H9 (cell line): ENCODE data around the gene SPRN. TPM values are rescaled to one million over a fixed set of nuclear protein-coding genes. Genes with fewer than 3 reads are reported as not detected.

ENCODE experiments used
- DNase-seq: peaks from one replicate; pipeline ENCODE4 v3.0.0-alpha.2; 2017
- H2AFZ ChIP-seq: one replicate; pipeline ENCODE4 v1.6.1; 2013; ENCODE audit warnings: mild to moderate bottlenecking, low read length, control low read depth, moderate library complexity
- H2AK5ac ChIP-seq: 2 replicates; pipeline ENCODE4 v1.6.1; 2013; ENCODE audit warnings: low read length, control low read depth, mixed read lengths; ENCODE audit not compliant: insufficient read length
- H2BK120ac ChIP-seq: one replicate; pipeline ENCODE4 v1.6.1; 2013; ENCODE audit warnings: low read depth, mild to moderate bottlenecking, low read length, control low read depth, inconsistent platforms; ENCODE audit not compliant: poor library complexity, severe bottlenecking
- H2BK12ac ChIP-seq: 2 replicates; pipeline ENCODE4 v1.6.1; 2013; ENCODE audit warnings: low read length, control low read depth, mixed read lengths, low read depth; ENCODE audit not compliant: insufficient read length
- H2BK15ac ChIP-seq: 2 replicates; pipeline ENCODE4 v1.6.1; 2013; ENCODE audit warnings: low read depth, low read length, control low read depth
- H2BK20ac ChIP-seq: one replicate; pipeline ENCODE4 v1.6.1; 2013; ENCODE audit warnings: low read depth, mild to moderate bottlenecking, low read length, control low read depth, inconsistent platforms; ENCODE audit not compliant: poor library complexity, severe bottlenecking
- H2BK5ac ChIP-seq: 2 replicates; pipeline ENCODE4 v1.6.1; 2013; ENCODE audit warnings: low read length, control low read depth, mixed read lengths; ENCODE audit not compliant: insufficient read length
- H3K14ac ChIP-seq: 2 replicates; pipeline ENCODE4 v1.6.1; 2013; ENCODE audit warnings: low read length, control low read depth; ENCODE audit not compliant: insufficient read depth
- H3K18ac ChIP-seq: 2 replicates; pipeline ENCODE4 v1.6.1; 2013; ENCODE audit warnings: low read depth, mild to moderate bottlenecking, mixed read lengths, low read length, control low read depth; ENCODE audit not compliant: insufficient read length
- H3K23ac ChIP-seq: 2 replicates; pipeline ENCODE4 v1.6.1; 2013; ENCODE audit warnings: low read length, control low read depth, mixed read lengths, low read depth; ENCODE audit not compliant: insufficient read length
- H3K23me2 ChIP-seq: 2 replicates; pipeline ENCODE4 v1.6.1; 2013; ENCODE audit warnings: low read depth, mild to moderate bottlenecking, mixed read lengths, low read length, control low read depth; ENCODE audit not compliant: insufficient read length, poor library complexity, severe bottlenecking
- H3K27ac ChIP-seq: 2 replicates; pipeline ENCODE4 v1.5.1; 2013; ENCODE audit warnings: low read length, control low read depth, mixed read lengths, low read depth; ENCODE audit not compliant: insufficient read length
- H3K27me3 ChIP-seq: 2 replicates; pipeline ENCODE4 v1.6.1; 2013; ENCODE audit warnings: low read length, control low read depth, inconsistent platforms; ENCODE audit not compliant: insufficient read depth
- H3K4ac ChIP-seq: 2 replicates; pipeline ENCODE4 v1.6.1; 2013; ENCODE audit warnings: low read depth, mild to moderate bottlenecking, control low read depth, inconsistent platforms, low read length, moderate library complexity
- H3K4me1 ChIP-seq: 2 replicates; pipeline ENCODE4 v1.6.1; 2013; ENCODE audit warnings: low read length, control low read depth, inconsistent platforms; ENCODE audit not compliant: insufficient read depth
- H3K4me2 ChIP-seq: 2 replicates; pipeline ENCODE4 v1.6.1; 2013; ENCODE audit warnings: low read length, control low read depth, mixed read lengths; ENCODE audit not compliant: insufficient read length, insufficient read depth
- H3K56ac ChIP-seq: 2 replicates; pipeline ENCODE4 v1.6.1; 2013; ENCODE audit warnings: low read depth, mild to moderate bottlenecking, mixed read lengths, low read length, control low read depth; ENCODE audit not compliant: insufficient read length
- H3K79me1 ChIP-seq: 2 replicates; pipeline ENCODE4 v1.6.1; 2013; ENCODE audit warnings: low read depth, mild to moderate bottlenecking, moderate library complexity, low read length, control low read depth, inconsistent platforms; ENCODE audit not compliant: insufficient read depth, poor library complexity, severe bottlenecking
- H3K79me2 ChIP-seq: 2 replicates; pipeline ENCODE4 v1.6.1; 2013; ENCODE audit warnings: low read length, control low read depth, inconsistent platforms; ENCODE audit not compliant: insufficient read depth
- H3K9ac ChIP-seq: 2 replicates; pipeline ENCODE4 v1.6.1; 2013; ENCODE audit warnings: low read length, control low read depth, mixed read lengths; ENCODE audit not compliant: insufficient read length; ENCODE audit errors: extremely low read depth
- H3K9me3 ChIP-seq: one replicate; pipeline ENCODE4 v1.6.1; 2013; ENCODE audit warnings: low read depth, low read length, inconsistent platforms; ENCODE audit not compliant: control insufficient read depth
- H3T11ph ChIP-seq: one replicate; pipeline ENCODE4 v1.6.1; 2013; ENCODE audit warnings: mild to moderate bottlenecking, low read length, control low read depth, inconsistent platforms
- H4K20me1 ChIP-seq: one replicate; pipeline ENCODE4 v1.6.1; 2013; ENCODE audit not compliant: control insufficient read depth, insufficient read length, insufficient read depth
- H4K5ac ChIP-seq: 2 replicates; pipeline ENCODE4 v1.6.1; 2013; ENCODE audit warnings: low read depth, mild to moderate bottlenecking, mixed read lengths, low read length, control low read depth; ENCODE audit not compliant: insufficient read length
- H4K8ac ChIP-seq: replicated peaks from 2 replicates; pipeline ENCODE4 v1.6.1; 2013; ENCODE audit warnings: low read length, control low read depth, mixed read lengths, low read depth; ENCODE audit not compliant: insufficient read length
- H4K91ac ChIP-seq: 2 replicates; pipeline ENCODE4 v1.6.1; 2013; ENCODE audit warnings: low read depth, mild to moderate bottlenecking, moderate library complexity, mixed read lengths, low read length, control low read depth; ENCODE audit not compliant: insufficient read length
- H3K27ac Mint-ChIP-seq, 3 experiments: 2 replicates in 2 of 3; 3 replicates in 1 of 3; pipeline ENCODE4 v1.8.0; 2020 to 2021; ENCODE audit warnings: mixed read lengths in 3 of 3, mild to moderate bottlenecking in 1 of 3, moderate library complexity in 1 of 3
- H3K27me3 Mint-ChIP-seq: 2 replicates; pipeline ENCODE4 v1.8.0; 2021; ENCODE audit warnings: low read depth, mild to moderate bottlenecking, moderate library complexity, mixed read lengths
- H3K36me3 Mint-ChIP-seq, 3 experiments: 2 replicates in 2 of 3; 3 replicates in 1 of 3; pipeline ENCODE4 v1.8.0; 2020 to 2021; ENCODE audit warnings: low read depth in 3 of 3, mixed read lengths in 3 of 3; ENCODE audit not compliant: insufficient read depth in 1 of 3
- H3K4me1 Mint-ChIP-seq, 2 experiments: 2 replicates each; pipeline ENCODE4 v1.8.0; 2020; ENCODE audit warnings: mixed read lengths in 2 of 2
- H3K4me3 Mint-ChIP-seq, 2 experiments: 2 replicates in 1 of 2; 3 replicates in 1 of 2; pipeline ENCODE4 v1.8.0; 2020 to 2021; ENCODE audit warnings: mild to moderate bottlenecking in 2 of 2, mixed read lengths in 2 of 2, moderate library complexity in 1 of 2
- H3K9me3 Mint-ChIP-seq, 2 experiments: 2 replicates in 1 of 2; 3 replicates in 1 of 2; pipeline ENCODE4 v1.8.0; 2020; ENCODE audit warnings: mild to moderate bottlenecking in 2 of 2, mixed read lengths in 2 of 2, moderate library complexity in 1 of 2
- CTCF ChIP-seq: fragments of 200-600 bp; sonication (generic); conservative IDR thresholded peaks from 3 replicates; pipeline ENCODE4 v1.8.0; 2021; ENCODE audit warnings: antibody characterized with exemption, mild to moderate bottlenecking
- WGBS: extraction: QIAGEN DNeasy Blood & Tissue Kit; methylation state at CpG from one replicate; pipeline ENCODE4 v1.1.7; 2013; ENCODE audit warnings: missing lambda C conversion rate, low lambda C conversion rate, mixed read lengths; ENCODE audit not compliant: insufficient read length; ENCODE audit errors: extremely low coverage; 5-methylcytosine and 5-hydroxymethylcytosine counted together
- total RNA-seq: library from RNA; stranded (reverse); gene quantifications from 2 replicates; pipeline ENCODE4 v1.2.1, GENCODE V29; 2021

Gene SPRN
- total RNA-seq, 1 experiment from 2014 or later: 0.42 TPM

- no peak overlapping the region for H3K23ac ChIP-seq
- H2AFZ ChIP-seq: no peak overlapping the region
- no peak overlapping the region for H4K8ac ChIP-seq
- H4K91ac ChIP-seq: no peak overlapping the region
- peaks cover 1 to 9% (median 6%) of the 10 kb centered on the region in 3 experiments; a peak in 4 of 7 replicates for H3K36me3 Mint-ChIP-seq
- no peak overlapping the region for H2BK15ac ChIP-seq
- no CpG with 5 or more reads among the region's 13 CpGs for WGBS
- no peaks in the 10 kb centered on the region for H3K79me1 ChIP-seq
- no peaks in the 10 kb centered on the region for H3K4me1 Mint-ChIP-seq
- no peak overlapping the region for H3K9ac ChIP-seq
- no peak overlapping the region for H3K27ac Mint-ChIP-seq
- no peaks in the 10 kb centered on the region for H4K20me1 ChIP-seq
- H3K79me2 ChIP-seq: no peaks in the 10 kb centered on the region
- TF ChIP-seq CTCF: no peak
- no peak overlapping the region for H3K14ac ChIP-seq
- no peaks in the 10 kb centered on the region for H3K9me3 ChIP-seq
- H3K18ac ChIP-seq: no peak overlapping the region
- H2BK12ac ChIP-seq: no peak overlapping the region
- no peak overlapping the region for H3K4ac ChIP-seq
- no peak overlapping the region for H4K5ac ChIP-seq
- no peak overlapping the region for H3K4me3 Mint-ChIP-seq
- peaks cover 9% of the 10 kb centered on the region for H3K27me3 Mint-ChIP-seq
- no peak overlapping the region for H3K4me2 ChIP-seq
- H2BK5ac ChIP-seq: no peak overlapping the region
- H2BK20ac ChIP-seq: no peak overlapping the region
- no peaks in the 10 kb centered on the region for H3K4me1 ChIP-seq
- H3K56ac ChIP-seq: no peak overlapping the region
- H2AK5ac ChIP-seq: no peak overlapping the region
- no peaks in the 10 kb centered on the region for H3K27me3 ChIP-seq
- DNase-seq: no peak
- H3K27ac ChIP-seq: no peak overlapping the region
- H3K23me2 ChIP-seq: no peaks in the 10 kb centered on the region
- H2BK120ac ChIP-seq: no peak overlapping the region
- no peak overlapping the region for H3T11ph ChIP-seq
- peaks cover 0 to 1% of the 10 kb centered on the region in 2 experiments; a peak in 1 of 5 replicates for H3K9me3 Mint-ChIP-seq
These were observed 40.4 kb downstream of the SPRN start for GRCh38 chr10:133384071-133384470.
